Stimulated activated naive CD4-positive, alpha-beta T cell treated with Interleukin-2 at 50 U/mL for 16 hours (primary cell): ENCODE results near the gene POM121L12.

ENCODE experiments used
- DNase-seq: peaks from one replicate; lab custom pipeline; 2025; lab: John Stamatoyannopoulos, UW

POM121L12 gene

GRCh38 chr7:53035499-53036412 lies at the start of gene POM121L12:
Gene POM121L12, plus strand, starts transcription at chr7:53035633. Its CDS starts 39 bp downstream, at chr7:53035672.
- DNase-seq: no peak

GRCh38 chr7:52992001-52992400 lies 43.4 kb upstream of the POM121L12 start:
- DNase-seq: no peak

GRCh38 chr7:52992479-52993162 lies 42.8 kb upstream of the POM121L12 start:
- DNase-seq: no peak

- DNase-seq: no peak
Measured at GRCh38 chr7:52995676-52996075, 39.8 kb upstream of the POM121L12 start.

GRCh38 chr7:53001221-53001620 lies 34.2 kb upstream of the POM121L12 start:
- no peak for DNase-seq

- no peak for DNase-seq
Measured at GRCh38 chr7:53002389-53002788, 33.0 kb upstream of the POM121L12 start.

- DNase-seq: no peak
Measured at GRCh38 chr7:53003653-53004445, 31.6 kb upstream of the POM121L12 start.

- no peak for DNase-seq
Measured at GRCh38 chr7:53013925-53014324, 21.5 kb upstream of the POM121L12 start.

GRCh38 chr7:53015463-53015862 lies 20.0 kb upstream of the POM121L12 start:
- no peak for DNase-seq

- no peak for DNase-seq
Measured at GRCh38 chr7:53022893-53023292, 12.5 kb upstream of the POM121L12 start.

GRCh38 chr7:53048638-53049037 lies 13.2 kb downstream of the POM121L12 start:
- DNase-seq: no peak

GRCh38 chr7:53050433-53050832 lies 15.0 kb downstream of the POM121L12 start:
- DNase-seq: no peak

GRCh38 chr7:53059591-53059990 lies 24.2 kb downstream of the POM121L12 start:
- no peak for DNase-seq

- no peak for DNase-seq
Measured at GRCh38 chr7:53060066-53060465, 24.6 kb downstream of the POM121L12 start.

- DNase-seq: no peak
Measured at GRCh38 chr7:53062796-53063195, 27.4 kb downstream of the POM121L12 start.

GRCh38 chr7:53068673-53069072 lies 33.2 kb downstream of the POM121L12 start:
- no peak for DNase-seq

- DNase-seq: no peak
Measured at GRCh38 chr7:53070883-53071282, 35.5 kb downstream of the POM121L12 start.
